GM21360 (cell line): ENCODE measurements around the gene THSD4.

ENCODE experiments used
- ATAC-seq: cut with Tn5 transposase; IDR thresholded peaks from one replicate; pipeline ENCODE4 v1.9.1; 2021; ENCODE audit warnings: mild to moderate bottlenecking, moderate library complexity; ENCODE audit not compliant: unreplicated experiment

THSD4 gene

GRCh38 chr15:71281256-71281655 is 166.0 kb downstream of the THSD4 start:
- ATAC-seq = no peak

- ATAC-seq = no peak
Observed at GRCh38 chr15:71282076-71282475, 166.8 kb downstream of the THSD4 start.

GRCh38 chr15:71288348-71288955 is 173.2 kb downstream of the THSD4 start:
- no peak for ATAC-seq

- no peak for ATAC-seq
Observed at GRCh38 chr15:71290002-71290401, 174.7 kb downstream of the THSD4 start.

- ATAC-seq = no peak
Observed at GRCh38 chr15:71290881-71291635, 175.8 kb downstream of the THSD4 start.

GRCh38 chr15:71291723-71292122 is 176.5 kb downstream of the THSD4 start:
- ATAC-seq = no peak

GRCh38 chr15:71293723-71294122 is 178.5 kb downstream of the THSD4 start:
- no peak for ATAC-seq

- ATAC-seq = no peak
Observed at GRCh38 chr15:71294251-71294910, 179.1 kb downstream of the THSD4 start.

- no peak for ATAC-seq
Observed at GRCh38 chr15:71294911-71295602, 179.8 kb downstream of the THSD4 start.

- no peak for ATAC-seq
Observed at GRCh38 chr15:71295603-71296314, 180.5 kb downstream of the THSD4 start.

GRCh38 chr15:71296315-71296679 is 181.0 kb downstream of the THSD4 start:
- no peak for ATAC-seq

GRCh38 chr15:71301958-71302621 is 186.8 kb downstream of the THSD4 start:
- no peak for ATAC-seq

- no peak for ATAC-seq
Observed at GRCh38 chr15:71302861-71303410, 187.7 kb downstream of the THSD4 start.

GRCh38 chr15:71303977-71304376 is 188.7 kb downstream of the THSD4 start:
- ATAC-seq = no peak

GRCh38 chr15:71304681-71305080 is 189.4 kb downstream of the THSD4 start:
- no peak for ATAC-seq

GRCh38 chr15:71306538-71306937 is 191.3 kb downstream of the THSD4 start:
- no peak for ATAC-seq

GRCh38 chr15:71312194-71312708 is 197.0 kb downstream of the THSD4 start:
- ATAC-seq = no peak

GRCh38 chr15:71312731-71313460 is 197.6 kb downstream of the THSD4 start:
- no peak for ATAC-seq

GRCh38 chr15:71313806-71314205 is 198.5 kb downstream of the THSD4 start:
- ATAC-seq = no peak
